ENCODE results near the gene ANKH.

The ANKH gene

DNA sequence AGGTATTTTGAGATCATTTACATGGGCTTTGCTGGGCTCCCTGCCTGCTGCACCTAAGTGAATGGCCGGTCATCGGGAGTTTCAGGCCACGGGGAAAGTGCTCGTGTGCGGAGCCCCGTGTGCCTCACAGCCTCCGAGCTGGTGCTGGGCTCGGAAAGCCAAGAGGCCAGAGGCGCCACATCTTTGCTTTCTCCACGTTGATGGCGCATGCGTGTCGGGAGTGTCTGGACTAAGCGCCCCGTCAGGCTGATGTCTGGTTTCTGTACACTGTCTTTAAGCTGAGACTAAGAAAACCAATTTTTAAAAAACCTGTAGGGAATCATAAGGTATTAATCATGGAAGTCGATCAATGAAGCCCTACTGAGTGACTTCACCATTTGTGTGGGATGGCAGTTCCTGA, 137.9 kb downstream of the ANKH start:
- no peak overlapping the region for H3K27ac Mint-ChIP-seq
- H3K4me1 Mint-ChIP-seq (ENCODE audit: low read depth), result no peaks in the 10 kb centered on the region
- H3K9me3 Mint-ChIP-seq, result no peaks in the 10 kb centered on the region
- peaks cover 4% of the 10 kb centered on the region for H3K36me3 Mint-ChIP-seq (ENCODE audit: low read depth)
- H3K4me3 Mint-ChIP-seq, result no peak overlapping the region
- H3K27me3 Mint-ChIP-seq (ENCODE audit: low read depth), result no peaks in the 10 kb centered on the region

DNA sequence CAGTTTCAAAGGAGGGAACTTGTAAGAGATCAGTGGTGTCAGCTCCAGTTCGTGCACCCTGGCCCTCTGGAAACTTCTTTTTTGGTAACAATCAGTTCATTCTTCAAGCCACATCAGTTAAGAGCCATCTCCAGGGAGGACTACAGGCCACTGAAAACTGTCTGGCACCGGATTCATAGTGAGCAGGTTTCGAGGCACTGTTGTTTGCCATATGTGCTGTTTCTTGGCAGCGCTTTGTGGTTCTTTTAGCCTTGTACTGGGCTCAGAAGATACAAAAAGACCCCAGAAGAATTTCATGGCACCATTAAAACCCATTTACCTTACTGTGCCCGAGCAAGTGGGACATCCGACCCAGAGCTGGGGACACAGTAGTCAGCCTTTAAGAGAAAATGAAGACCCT, 138.6 kb downstream of the ANKH start:
- Mint-ChIP-seq H3K27me3 (ENCODE audit: low read depth) (no peaks in the 10 kb centered on the region), H3K4me1 (ENCODE audit: low read depth) (no peaks in the 10 kb centered on the region), H3K9me3 (no peaks in the 10 kb centered on the region), H3K36me3 (ENCODE audit: low read depth) (peaks cover 4% of the 10 kb centered on the region), H3K4me3 (no peak overlapping the region), H3K27ac (no peak overlapping the region)

DNA sequence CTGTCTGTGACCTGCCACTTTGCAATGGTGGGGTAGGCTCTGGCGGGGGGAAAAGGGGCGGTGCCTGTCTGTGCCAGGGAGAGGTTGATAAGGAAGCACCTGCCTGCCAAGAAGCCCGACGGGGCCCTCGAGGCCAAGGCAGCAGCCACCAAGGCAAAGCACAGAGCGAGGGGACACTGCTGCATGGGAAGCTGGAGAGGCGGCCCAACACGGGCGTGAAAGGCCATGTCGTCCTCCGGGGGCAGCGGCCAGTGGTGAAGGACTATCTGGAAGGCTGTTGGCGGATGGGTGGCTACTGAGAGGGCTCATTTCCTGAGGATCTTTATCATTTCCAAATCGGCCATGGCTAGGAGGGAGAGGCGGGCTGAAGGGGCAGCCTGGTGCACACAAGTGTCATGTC, 140.7 kb downstream of the ANKH start:
- Mint-ChIP-seq H3K9me3 (no peaks in the 10 kb centered on the region), H3K4me3 (no peak overlapping the region), H3K36me3 (ENCODE audit: low read depth) (peaks cover 2% of the 10 kb centered on the region), H3K27me3 (ENCODE audit: low read depth) (no peaks in the 10 kb centered on the region), H3K4me1 (ENCODE audit: low read depth) (peaks cover 6% of the 10 kb centered on the region), H3K27ac (no peak overlapping the region)

DNA sequence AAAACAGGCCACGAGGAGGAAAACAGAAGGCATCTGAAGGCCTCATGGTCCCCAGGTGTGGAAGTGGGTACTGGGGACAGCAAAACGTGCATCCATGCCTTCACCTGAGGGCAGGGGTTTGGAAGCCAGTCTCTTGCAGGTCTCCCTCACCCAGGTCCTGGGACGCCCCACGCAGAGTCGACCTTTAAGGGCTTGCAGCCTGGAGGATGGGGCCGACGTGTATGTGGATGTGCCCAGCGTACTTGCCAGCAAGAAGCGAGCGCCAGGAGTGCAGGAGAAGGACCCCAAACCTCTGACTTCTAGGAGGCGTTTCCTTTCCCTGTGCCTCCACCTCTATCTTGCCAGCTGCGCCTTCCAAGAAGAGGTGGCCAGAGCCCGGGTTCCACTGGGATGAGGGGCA, 141.1 kb downstream of the ANKH start:
- no peaks in the 10 kb centered on the region for H3K9me3 Mint-ChIP-seq
- H3K4me1 Mint-ChIP-seq (ENCODE audit: low read depth), result peaks cover 6% of the 10 kb centered on the region
- H3K27ac Mint-ChIP-seq, result no peak overlapping the region
- no peak overlapping the region for H3K4me3 Mint-ChIP-seq
- peaks cover 2% of the 10 kb centered on the region for H3K36me3 Mint-ChIP-seq (ENCODE audit: low read depth)
- H3K27me3 Mint-ChIP-seq (ENCODE audit: low read depth), result no peaks in the 10 kb centered on the region

DNA sequence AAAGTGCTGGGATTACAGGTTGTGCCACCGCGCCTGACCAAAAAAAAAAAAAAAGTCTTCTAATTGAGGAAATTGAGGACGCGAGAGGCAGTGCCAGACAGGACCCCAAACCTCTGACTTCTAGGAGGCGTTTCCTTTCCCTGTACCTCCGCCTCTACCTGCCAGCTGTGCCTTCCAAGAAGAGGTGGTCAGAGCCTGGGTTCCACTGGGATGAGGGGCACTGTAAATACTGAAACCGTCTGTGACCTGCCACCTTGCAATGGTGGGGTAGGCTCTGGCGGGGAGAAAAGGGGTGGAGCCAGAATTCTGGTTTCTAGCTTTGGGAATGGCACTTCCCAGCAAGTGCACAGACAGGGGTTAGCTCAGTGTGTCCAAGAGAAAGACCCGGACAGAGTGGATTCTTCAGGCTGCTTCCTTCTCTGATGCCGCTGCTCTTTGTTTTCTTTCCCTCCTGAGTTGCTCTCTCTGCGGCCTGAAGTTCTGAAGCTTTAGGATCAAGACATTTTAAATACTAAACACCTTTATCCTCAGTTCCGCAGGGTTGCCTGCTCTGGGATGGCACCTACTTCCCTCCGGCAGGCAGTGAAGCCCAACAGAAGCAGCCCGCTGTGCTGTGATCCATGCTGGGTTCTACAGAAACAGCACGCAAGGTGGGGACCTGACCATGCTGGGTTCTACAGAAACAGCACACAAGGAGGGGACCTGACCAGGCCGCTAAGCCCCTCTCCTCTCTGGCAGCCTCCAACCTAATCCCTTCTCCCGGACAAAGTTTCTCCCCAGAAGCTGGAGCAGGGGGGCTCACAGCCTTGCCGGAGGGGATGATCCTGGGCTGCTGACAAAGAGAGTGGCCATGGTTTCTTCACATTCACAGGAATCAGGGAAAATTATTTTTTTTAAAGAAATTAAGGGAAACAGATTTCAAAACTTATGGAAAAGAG, 141.9 kb downstream of the ANKH start:
- H3K4me3 Mint-ChIP-seq, result no peak overlapping the region
- H3K27ac Mint-ChIP-seq, result no peak overlapping the region
- no peaks in the 10 kb centered on the region for H3K9me3 Mint-ChIP-seq
- peaks cover 2% of the 10 kb centered on the region for H3K36me3 Mint-ChIP-seq (ENCODE audit: low read depth)
- no peaks in the 10 kb centered on the region for H3K27me3 Mint-ChIP-seq (ENCODE audit: low read depth)
- peaks cover 6% of the 10 kb centered on the region for H3K4me1 Mint-ChIP-seq (ENCODE audit: low read depth)

DNA sequence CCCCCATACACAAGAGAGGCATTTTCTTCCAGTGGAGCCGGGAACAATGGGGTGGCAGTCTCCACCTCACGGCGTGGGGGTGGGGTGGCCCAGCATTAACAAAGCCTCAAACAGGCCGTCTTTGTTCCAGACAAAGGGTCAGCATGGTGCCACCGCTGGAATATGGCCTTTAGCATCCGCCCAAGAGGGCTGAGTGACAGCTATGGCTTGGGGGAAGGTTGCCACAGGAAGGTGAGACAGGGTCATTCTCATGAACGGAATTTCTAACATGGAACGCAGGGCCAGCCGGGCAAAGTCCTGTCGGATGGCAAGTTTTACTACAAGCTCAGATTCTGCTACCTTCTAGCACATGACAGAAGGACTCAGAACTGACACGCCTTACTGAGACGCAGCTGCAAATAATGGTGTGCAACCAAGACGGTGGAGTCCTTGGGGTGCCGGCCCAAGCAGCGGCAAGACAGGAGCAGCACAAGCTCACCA, 143.1 kb downstream of the ANKH start:
- no peak overlapping the region for H3K27ac Mint-ChIP-seq
- H3K36me3 Mint-ChIP-seq (ENCODE audit: low read depth), result peaks cover 2% of the 10 kb centered on the region
- no peaks in the 10 kb centered on the region for H3K27me3 Mint-ChIP-seq (ENCODE audit: low read depth)
- no peaks in the 10 kb centered on the region for H3K9me3 Mint-ChIP-seq
- no peak overlapping the region for H3K4me3 Mint-ChIP-seq
- peaks cover 6% of the 10 kb centered on the region for H3K4me1 Mint-ChIP-seq (ENCODE audit: low read depth)

DNA sequence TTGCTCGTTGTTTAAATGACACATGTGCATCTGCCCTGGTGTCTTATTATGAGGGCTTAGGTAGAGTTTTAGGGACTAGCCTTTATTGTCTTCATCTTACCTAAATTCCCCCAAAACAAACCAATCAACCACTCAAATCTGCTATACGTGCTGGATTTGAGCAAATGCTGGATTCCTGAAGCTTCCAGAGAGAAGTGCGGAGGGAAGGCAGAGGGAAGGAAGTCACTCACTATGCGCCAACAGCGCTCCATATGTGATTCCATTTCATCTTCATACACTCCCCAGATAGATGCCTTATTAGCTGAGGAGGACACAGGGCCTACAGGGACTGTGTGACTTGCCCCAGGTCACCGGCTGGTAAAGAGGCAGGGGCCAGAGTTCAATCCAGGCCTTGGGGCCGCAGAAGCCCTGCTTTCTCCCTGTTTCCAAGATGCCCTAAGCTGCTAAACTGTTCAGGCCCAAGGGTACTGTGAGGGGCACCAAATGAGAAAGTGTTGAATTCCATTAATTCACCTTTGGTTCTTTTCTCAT, 143.6 kb downstream of the ANKH start:
- Mint-ChIP-seq H3K4me3 (no peak overlapping the region), H3K4me1 (ENCODE audit: low read depth) (peaks cover 6% of the 10 kb centered on the region), H3K27me3 (ENCODE audit: low read depth) (no peaks in the 10 kb centered on the region), H3K9me3 (no peaks in the 10 kb centered on the region), H3K36me3 (ENCODE audit: low read depth) (peaks cover 2% of the 10 kb centered on the region), H3K27ac (no peak overlapping the region)

DNA sequence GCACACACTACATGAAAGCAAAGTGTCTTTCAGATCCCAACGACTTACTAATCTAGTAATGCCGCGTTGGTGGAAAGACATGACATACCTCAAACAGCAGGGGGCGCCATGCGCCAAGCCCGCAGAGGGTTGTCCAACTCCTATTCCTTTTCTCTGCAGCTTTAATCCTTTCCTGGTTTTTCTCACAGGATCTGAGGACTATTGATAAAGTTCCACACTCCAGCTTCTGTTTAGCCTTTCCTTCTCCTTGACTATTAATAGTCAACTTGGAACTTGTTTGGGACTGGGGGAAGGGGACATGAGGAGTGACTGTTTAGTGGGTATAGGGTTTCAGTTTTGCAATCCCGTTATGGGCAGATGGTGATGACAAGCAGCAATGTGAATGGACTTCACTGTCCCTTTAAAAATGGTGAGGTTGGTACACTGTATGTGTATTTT, 144.1 kb downstream of the ANKH start:
- H3K36me3 Mint-ChIP-seq (ENCODE audit: low read depth), result peaks cover 2% of the 10 kb centered on the region
- peaks cover 6% of the 10 kb centered on the region for H3K4me1 Mint-ChIP-seq (ENCODE audit: low read depth)
- H3K9me3 Mint-ChIP-seq, result no peaks in the 10 kb centered on the region
- H3K27me3 Mint-ChIP-seq (ENCODE audit: low read depth), result no peaks in the 10 kb centered on the region
- H3K4me3 Mint-ChIP-seq, result no peak overlapping the region
- no peak overlapping the region for H3K27ac Mint-ChIP-seq

DNA sequence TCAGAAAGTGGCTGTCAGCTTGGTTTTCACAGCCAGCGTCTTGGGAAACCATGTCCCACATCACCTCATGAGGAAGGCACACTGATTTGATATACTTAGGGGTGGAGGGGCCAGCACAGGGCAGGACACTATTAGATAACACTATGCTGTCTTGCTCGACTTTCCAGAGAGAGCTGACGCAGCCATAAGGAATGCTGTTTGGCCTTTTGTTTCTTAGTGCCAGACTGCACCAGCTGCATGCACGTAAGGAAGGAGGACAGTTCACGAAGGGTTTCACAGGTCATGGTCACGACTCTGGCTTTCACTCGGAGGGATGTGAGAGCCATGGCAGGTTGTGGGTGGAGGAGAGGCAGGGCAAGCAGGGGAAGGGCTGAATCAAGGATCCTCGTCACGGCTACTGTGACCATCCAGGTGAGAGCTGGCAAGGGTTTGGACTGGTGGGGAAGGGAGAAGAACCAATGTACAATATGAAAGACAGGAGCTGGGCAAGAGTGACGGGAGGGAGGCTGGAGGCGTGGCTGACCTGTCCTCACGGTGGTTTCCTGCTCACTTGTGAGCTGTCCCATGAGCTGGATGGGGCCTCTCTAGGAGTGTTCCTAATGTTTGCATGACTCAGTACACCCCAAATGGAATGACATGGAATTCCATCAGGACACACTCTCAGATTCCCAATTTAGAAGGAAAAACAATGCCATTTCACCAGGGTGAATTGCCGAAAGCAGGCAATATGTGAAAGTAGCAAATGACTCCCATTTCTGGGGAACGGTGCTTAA, 145.3 kb downstream of the ANKH start:
- Mint-ChIP-seq H3K4me1 (ENCODE audit: low read depth) (peaks cover 6% of the 10 kb centered on the region), H3K9me3 (no peaks in the 10 kb centered on the region), H3K4me3 (no peak overlapping the region), H3K36me3 (ENCODE audit: low read depth) (peaks cover 1% of the 10 kb centered on the region), H3K27ac (no peak overlapping the region), H3K27me3 (ENCODE audit: low read depth) (no peaks in the 10 kb centered on the region)

DNA sequence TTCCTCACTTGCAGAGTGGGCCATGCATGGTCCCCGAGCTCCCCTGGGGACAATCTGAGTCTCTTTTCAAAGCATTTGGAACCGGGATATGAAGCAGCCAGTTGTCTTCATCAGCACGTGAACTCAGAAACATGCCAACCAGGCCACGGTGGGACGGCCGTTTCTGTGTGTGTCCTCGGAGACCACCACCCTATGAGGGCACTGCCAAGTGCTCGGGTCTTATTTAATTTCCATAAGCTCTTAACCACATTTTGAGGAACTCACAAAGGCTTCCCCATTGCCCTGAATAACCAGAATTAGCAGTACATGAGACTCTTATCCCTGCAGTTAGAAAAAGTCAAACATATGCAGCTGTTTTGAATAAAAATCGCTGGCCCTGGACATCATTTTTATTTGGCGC, 146.9 kb downstream of the ANKH start:
- H3K4me1 Mint-ChIP-seq (ENCODE audit: low read depth), result peaks cover 6% of the 10 kb centered on the region
- no peaks in the 10 kb centered on the region for H3K36me3 Mint-ChIP-seq (ENCODE audit: low read depth)
- no peaks in the 10 kb centered on the region for H3K9me3 Mint-ChIP-seq
- no peaks in the 10 kb centered on the region for H3K27me3 Mint-ChIP-seq (ENCODE audit: low read depth)
- no peak overlapping the region for H3K4me3 Mint-ChIP-seq
- no peak overlapping the region for H3K27ac Mint-ChIP-seq

DNA sequence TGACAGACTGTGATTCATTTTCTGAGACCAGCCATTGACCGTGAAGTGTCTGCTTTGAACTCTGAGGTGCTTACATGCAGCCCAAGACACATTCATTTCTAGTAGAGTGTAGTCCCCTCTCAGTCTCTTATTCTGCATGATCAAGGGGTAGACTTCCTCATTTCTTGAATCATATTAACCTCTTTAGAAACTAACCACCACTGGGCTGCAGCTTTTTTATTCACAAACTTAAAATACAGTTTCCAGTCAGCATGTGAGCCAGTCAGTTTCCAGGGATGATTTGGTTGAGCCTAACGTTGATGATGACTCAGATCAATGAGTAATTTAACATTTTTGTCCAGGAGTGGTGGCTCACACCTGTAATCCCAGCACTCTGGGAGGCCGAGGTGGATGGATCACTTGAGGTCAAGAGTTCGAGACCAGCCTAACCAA, 147.9 kb downstream of the ANKH start:
- no peaks in the 10 kb centered on the region for H3K27me3 Mint-ChIP-seq (ENCODE audit: low read depth)
- H3K36me3 Mint-ChIP-seq (ENCODE audit: low read depth), result no peaks in the 10 kb centered on the region
- H3K9me3 Mint-ChIP-seq, result no peaks in the 10 kb centered on the region
- peaks cover 6% of the 10 kb centered on the region for H3K4me1 Mint-ChIP-seq (ENCODE audit: low read depth)
- no peak overlapping the region for H3K4me3 Mint-ChIP-seq
- no peak overlapping the region for H3K27ac Mint-ChIP-seq

DNA sequence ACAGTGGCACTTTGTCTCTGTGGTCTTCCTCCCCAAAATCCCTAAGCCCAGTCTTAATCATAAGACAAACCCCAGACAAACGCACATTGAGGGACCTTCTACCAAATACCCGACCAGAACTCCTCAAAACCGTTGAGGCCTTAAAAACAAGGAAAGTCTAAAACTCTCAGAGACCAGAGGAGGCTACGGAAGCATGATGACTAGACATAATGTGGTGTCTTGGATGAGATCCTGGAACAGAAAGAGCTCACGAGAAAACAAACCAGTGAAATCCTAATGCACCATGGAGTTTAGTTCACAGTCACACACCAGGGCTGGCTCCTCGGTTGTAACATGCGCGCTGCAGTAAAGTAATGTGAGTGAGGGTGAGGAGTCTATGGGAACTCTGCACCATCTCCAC, 148.7 kb downstream of the ANKH start:
- Mint-ChIP-seq H3K4me3 (no peak overlapping the region), H3K27me3 (ENCODE audit: low read depth) (no peaks in the 10 kb centered on the region), H3K36me3 (ENCODE audit: low read depth) (no peaks in the 10 kb centered on the region), H3K9me3 (no peaks in the 10 kb centered on the region), H3K4me1 (ENCODE audit: low read depth) (peaks cover 6% of the 10 kb centered on the region), H3K27ac (no peak overlapping the region)

DNA sequence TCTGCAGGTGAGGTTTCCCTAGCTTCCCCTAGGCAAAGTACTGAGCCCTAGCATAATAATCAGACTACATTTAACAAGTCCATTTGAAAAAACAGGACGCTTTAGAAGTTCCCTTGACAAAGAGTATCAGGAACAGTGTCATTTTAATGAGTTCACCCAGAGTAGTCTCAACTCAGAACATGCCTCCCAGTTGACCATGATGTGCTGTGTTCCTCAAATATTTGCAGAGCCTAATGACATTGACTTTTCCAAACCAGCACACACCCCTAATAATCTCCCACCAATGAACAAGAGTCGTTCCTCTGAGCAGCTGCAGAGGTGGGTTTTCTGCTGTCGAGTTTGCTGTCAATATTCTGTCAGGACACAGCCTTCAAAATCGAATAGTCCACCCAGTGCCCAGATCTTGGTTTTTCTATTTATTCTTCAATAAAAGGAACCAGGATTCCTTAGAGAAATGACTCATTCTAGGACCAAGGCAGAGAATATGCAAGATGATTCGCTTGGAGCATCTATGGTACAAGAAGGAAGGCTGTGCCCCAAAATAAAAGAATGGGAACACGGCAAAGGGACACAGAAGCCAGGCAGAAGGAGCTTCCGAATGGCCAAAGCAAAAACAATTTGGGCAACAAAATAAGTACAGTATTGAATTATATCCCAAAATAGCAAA, 149.5 kb downstream of the ANKH start:
- no peak overlapping the region for H3K27ac Mint-ChIP-seq

DNA sequence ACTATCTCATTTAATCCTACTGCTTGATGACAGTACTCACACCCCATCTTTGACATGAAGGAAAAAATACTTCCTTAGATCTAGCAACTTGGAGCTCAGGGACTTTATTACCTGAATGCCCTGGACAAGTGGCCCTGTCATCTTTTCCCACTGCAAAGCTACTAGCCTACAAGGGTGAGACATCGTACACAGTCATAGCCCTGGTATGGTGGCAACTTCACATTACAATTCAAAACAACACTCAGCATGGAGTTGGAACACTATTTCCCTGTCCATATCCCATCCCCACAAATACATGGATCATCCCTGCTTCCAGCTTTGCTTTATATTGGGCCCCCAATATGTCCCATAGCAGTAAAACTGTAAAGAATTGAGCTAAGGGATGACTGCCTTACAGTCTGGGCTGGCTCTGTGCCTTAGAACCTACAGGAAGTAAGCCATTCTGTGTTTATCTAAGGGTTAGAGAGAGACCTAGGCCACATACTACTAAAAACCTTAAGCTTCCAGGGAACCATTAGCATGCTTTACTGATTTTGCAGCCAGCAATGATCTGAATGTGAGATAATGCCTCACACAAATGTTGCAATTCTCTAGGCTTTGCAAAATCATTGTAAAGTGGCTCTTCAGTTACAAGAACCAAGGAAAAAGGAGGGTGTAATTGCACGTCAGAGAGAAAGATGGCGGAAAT, 151.2 kb downstream of the ANKH start:
- H3K27ac Mint-ChIP-seq, result no peak overlapping the region
- H3K4me1 Mint-ChIP-seq (ENCODE audit: low read depth), result no peaks in the 10 kb centered on the region
- no peak overlapping the region for H3K4me3 Mint-ChIP-seq
- no peaks in the 10 kb centered on the region for H3K27me3 Mint-ChIP-seq (ENCODE audit: low read depth)
- H3K9me3 Mint-ChIP-seq, result no peaks in the 10 kb centered on the region
- peaks cover 4% of the 10 kb centered on the region for H3K36me3 Mint-ChIP-seq (ENCODE audit: low read depth)

More for the DNA sequence above, 149.5 kb downstream of the ANKH start:
- Mint-ChIP-seq H3K27me3 (ENCODE audit: low read depth) (no peaks in the 10 kb centered on the region), H3K4me3 (no peak overlapping the region), H3K9me3 (no peaks in the 10 kb centered on the region), H3K4me1 (ENCODE audit: low read depth) (peaks cover 4% of the 10 kb centered on the region), H3K36me3 (ENCODE audit: low read depth) (peaks cover 2% of the 10 kb centered on the region)

All from T-helper 1 cell treated with Interleukin-12 subunit alpha and Interleukin-12 subunit beta and Interleukin-4 antibody, amounts not matched to agents 30 μg/mL and 1 μg/mL, for 36 hours (primary cell).